MM.1S (cell line): ENCODE results near the gene PARD6B.

Source experiments
- CTCF ChIP-seq: fragments of 300-600 bp; sonication (generic); IDR thresholded peaks from 2 replicates; pipeline ENCODE4 v1.5.1; 2016; ENCODE audit warnings: antibody characterized with exemption, low read length, mixed read lengths
- EZH2 ChIP-seq: fragments of 300-600 bp; sonication (generic); optimal IDR thresholded peaks from 2 replicates; pipeline ENCODE3; 2017; ENCODE audit warnings: low read depth, mild to moderate bottlenecking, antibody characterized with exemption, low read length, mixed read lengths
- EZH2phosphoT487 ChIP-seq: fragments of 300-600 bp; sonication (generic); IDR thresholded peaks from 2 replicates; pipeline ENCODE4 v1.6.1; 2018; ENCODE audit warnings: antibody characterized with exemption, low read length

DNA sequence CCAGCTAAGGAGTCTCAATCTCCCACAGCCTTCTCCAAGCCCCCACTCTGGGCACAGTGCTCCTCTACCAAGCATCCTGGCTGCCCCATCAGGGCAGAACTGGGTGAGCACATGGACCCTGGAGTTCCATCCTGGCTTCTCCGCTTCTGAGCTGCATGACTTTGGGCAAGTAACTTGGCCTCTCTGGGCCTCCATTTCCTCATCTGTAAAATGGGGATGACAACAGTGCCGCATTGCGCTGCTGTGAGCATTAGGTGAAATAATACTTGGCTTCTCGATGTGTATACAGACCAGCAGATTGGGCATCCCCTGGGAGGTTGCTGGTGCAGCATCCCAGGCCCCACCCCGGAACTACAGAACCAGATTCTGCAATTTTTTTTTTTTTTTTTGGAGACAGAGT, 31.7 kb upstream of the PARD6B start:
- TF ChIP-seq CTCF: no peak
- no peak for TF ChIP-seq EZH2
- TF ChIP-seq EZH2phosphoT487: no peak
